ENCODE data around the gene PHC2.

DNA sequence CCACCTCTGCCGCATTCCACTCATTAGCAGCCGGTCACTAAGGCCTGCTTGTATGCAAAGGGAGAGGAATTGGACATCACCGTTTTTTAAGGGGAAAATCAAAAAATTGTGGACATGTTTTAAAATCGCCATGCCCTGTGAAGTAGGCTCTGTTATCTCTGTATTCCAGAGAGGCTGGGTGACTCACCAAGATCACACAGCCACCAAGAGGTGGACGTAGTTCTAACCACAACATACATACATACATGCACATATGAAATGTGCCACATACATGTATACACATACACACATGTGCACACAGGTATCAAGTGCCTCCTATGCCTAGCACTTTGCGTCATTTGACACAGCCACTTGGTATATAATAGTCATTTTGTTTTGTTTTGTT, 25.6 kb upstream of the PHC2 start:
- TF ChIP-seq, protein P1, sequence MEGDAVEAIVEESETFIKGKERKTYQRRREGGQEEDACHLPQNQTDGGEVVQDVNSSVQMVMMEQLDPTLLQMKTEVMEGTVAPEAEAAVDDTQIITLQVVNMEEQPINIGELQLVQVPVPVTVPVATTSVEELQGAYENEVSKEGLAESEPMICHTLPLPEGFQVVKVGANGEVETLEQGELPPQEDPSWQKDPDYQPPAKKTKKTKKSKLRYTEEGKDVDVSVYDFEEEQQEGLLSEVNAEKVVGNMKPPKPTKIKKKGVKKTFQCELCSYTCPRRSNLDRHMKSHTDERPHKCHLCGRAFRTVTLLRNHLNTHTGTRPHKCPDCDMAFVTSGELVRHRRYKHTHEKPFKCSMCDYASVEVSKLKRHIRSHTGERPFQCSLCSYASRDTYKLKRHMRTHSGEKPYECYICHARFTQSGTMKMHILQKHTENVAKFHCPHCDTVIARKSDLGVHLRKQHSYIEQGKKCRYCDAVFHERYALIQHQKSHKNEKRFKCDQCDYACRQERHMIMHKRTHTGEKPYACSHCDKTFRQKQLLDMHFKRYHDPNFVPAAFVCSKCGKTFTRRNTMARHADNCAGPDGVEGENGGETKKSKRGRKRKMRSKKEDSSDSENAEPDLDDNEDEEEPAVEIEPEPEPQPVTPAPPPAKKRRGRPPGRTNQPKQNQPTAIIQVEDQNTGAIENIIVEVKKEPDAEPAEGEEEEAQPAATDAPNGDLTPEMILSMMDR (IDR thresholded peaks at IDR 0.05) = no peak
- no peak for TF ChIP-seq POLR2A (IDR thresholded peaks at IDR 0.05)
